ENCODE data around the gene GRK5. TPM values are rescaled to one million over a fixed set of nuclear protein-coding genes. Genes with fewer than 3 reads are reported as not detected.
A peak's percentile ranks its signal among the peaks of the same experiment; 100 is the strongest.

Gene GRK5
- total RNA-seq, 1 donor from 2014 or later: 21.3 TPM

DNA sequence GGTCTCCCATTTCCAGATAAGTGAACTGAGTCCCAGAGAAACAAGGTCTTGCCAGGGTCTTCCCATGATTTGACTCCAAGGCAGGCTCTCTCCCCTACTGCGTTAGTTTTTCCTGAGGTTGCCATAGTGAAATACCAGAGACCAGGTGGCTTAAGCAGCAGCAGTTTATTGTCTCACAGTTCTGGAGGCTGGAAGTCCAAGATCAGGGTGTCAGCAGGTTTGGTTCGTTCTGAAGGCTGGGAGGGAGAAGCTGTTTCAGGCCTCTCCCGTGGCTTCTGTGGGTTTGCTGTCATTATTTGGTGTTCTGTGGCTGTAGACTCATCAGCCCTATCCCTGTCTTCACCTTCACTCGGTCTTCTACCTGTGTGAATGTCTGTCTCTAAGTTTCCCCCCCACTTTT is 129.9 kb downstream of the GRK5 start:
- ATAC-seq (ENCODE audit: low read depth) (no peak), DNase-seq (no peak)
- Mint-ChIP-seq H3K9me3 (no peaks in the 10 kb centered on the region), H3K27me3 (no peaks in the 10 kb centered on the region), H3K27ac (no peak overlapping the region), H3K4me3 (no peak overlapping the region), H3K4me1 (peaks cover 16% of the 10 kb centered on the region), H3K36me3 (ENCODE audit: low read depth) (peaks cover 51% of the 10 kb centered on the region)
- no peak for TF ChIP-seq CTCF (IDR thresholded peaks at IDR 0.05)
- ChIA-PET POLR2A (no interaction called here), CTCF (no interaction called here)
- intact Hi-C loops (cut with micrococcal nuclease): no loop called here

- CTCF ChIA-PET: no interaction called here
- Mint-ChIP-seq H3K27ac (no peak overlapping the region), H3K9me3 (no peaks in the 10 kb centered on the region), H3K36me3 (ENCODE audit: low read depth) (peaks cover 49% of the 10 kb centered on the region), H3K27me3 (no peaks in the 10 kb centered on the region), H3K4me3 (no peak overlapping the region), H3K4me1 (peaks cover 12% of the 10 kb centered on the region)
- POLR2A ChIA-PET: no interaction called here
- no peak for DNase-seq
- ATAC-seq (ENCODE audit: low read depth): no peak
- intact Hi-C loops (cut with micrococcal nuclease): no loop called here
- no peak for TF ChIP-seq CTCF (IDR thresholded peaks at IDR 0.05)
Measured at GRCh38 chr10:119337796-119338432, 130.5 kb downstream of the GRK5 start.

DNA sequence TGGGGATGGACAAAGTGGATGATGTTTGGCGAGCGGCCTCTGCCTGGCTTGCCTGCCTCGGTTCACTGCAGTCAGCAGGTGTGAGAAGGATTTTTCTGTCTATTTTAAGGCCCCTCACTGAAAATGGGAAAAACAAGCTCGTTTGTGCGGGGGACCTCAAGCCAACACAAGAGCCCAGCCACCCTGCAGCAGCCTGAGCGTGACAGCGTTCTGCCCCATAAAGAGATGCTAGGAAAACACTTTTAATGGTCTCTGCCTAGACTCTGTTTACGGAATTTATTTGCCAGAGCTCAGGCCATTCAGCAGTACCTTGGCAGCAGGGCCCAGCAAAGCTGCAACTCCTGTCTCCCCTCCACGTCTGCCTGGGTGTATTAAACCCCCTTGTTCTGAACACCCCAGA is 131.7 kb downstream of the GRK5 start:
- no peak for DNase-seq
- Mint-ChIP-seq H3K4me3 (no peak overlapping the region), H3K9me3 (no peaks in the 10 kb centered on the region), H3K36me3 (ENCODE audit: low read depth) (peaks cover 49% of the 10 kb centered on the region), H3K27ac (no peak overlapping the region), H3K4me1 (peaks cover 16% of the 10 kb centered on the region), H3K27me3 (no peaks in the 10 kb centered on the region)
- no peak for TF ChIP-seq CTCF (IDR thresholded peaks at IDR 0.05)
- ChIA-PET CTCF (interaction anchor here (0.9 to 1.4 kb wide), 2 partner anchors 32 to 132 kb away, joined by 3 to 4 read pairs; partner anchors contain the start of gene GRK5), POLR2A (no interaction called here)
- ATAC-seq (ENCODE audit: low read depth): no peak
- intact Hi-C loops (cut with micrococcal nuclease): no loop called here

- ATAC-seq (ENCODE audit: low read depth): no peak
- intact Hi-C loops (cut with micrococcal nuclease): no loop called here
- no peak for DNase-seq
- Mint-ChIP-seq H3K9me3 (no peaks in the 10 kb centered on the region), H3K27me3 (no peaks in the 10 kb centered on the region), H3K36me3 (ENCODE audit: low read depth) (peaks cover 50% of the 10 kb centered on the region), H3K27ac (no peak overlapping the region), H3K4me1 (peaks cover 24% of the 10 kb centered on the region), H3K4me3 (no peak overlapping the region)
- no peak for TF ChIP-seq CTCF (IDR thresholded peaks at IDR 0.05)
- CTCF ChIA-PET: interaction anchor here (0.5 kb wide), 1 partner anchor 138 kb away, joined by 3 read pairs; no protein-coding TSS in a partner anchor
- POLR2A ChIA-PET: no interaction called here
Measured at GRCh38 chr10:119340893-119341458, 133.6 kb downstream of the GRK5 start.

DNA sequence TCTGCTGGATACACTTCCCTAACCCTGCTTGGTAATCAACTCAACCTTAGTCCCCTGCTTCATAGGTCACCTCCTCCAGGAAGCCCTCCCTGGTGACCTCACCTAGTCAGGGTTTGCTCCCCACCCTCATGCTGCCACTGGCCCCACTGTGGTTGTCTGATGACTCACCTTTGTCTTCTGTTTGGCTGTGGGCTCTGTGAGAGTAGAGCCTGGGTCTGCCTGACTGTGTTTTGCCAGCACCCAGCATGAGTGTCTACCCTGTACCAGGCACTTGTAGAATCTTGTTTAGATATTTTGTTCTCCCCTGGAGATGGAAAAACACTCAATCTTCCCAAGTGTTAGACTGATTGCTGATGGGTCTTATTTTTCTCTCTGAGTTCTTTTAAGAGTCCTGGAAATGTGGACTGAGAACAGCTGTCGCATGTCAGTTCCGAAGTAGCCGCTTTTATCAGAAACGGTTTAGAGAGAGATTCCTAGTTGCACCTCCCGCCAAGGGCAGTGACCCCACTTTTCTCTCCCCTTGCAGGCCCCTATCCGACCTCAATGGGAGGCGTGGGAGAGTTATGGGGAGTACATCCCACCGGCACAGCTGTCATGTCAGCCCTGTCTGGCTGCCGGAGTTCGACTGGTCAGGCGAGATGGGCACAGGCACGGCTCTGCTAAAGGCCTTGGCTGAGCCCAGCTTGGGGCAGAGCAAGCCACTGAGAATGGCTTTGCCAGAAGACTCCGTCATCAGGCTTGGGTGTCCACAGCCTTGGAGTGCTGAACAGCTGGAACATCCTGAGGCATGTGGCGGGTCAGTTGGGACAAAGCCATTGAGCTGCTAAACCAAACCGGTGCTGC is 134.3 kb downstream of the GRK5 start:
- H3K27ac Mint-ChIP-seq: no peak overlapping the region
- CTCF ChIA-PET: interaction anchor here (0.5 kb wide), 1 partner anchor 137 kb away, joined by 3 read pairs; no protein-coding TSS in a partner anchor
- H3K4me3 Mint-ChIP-seq: no peak overlapping the region
- peaks cover 45% of the 10 kb centered on the region for H3K36me3 Mint-ChIP-seq (ENCODE audit: low read depth)
- ATAC-seq (ENCODE audit: low read depth): peak; percentile 81
- POLR2A ChIA-PET: no interaction called here
- H3K4me1 Mint-ChIP-seq: peaks cover 24% of the 10 kb centered on the region
- intact Hi-C loops (cut with micrococcal nuclease): no loop called here
- H3K9me3 Mint-ChIP-seq: no peaks in the 10 kb centered on the region
- no peaks in the 10 kb centered on the region for H3K27me3 Mint-ChIP-seq
- no peak for DNase-seq
- no peak for TF ChIP-seq CTCF (IDR thresholded peaks at IDR 0.05)

Data from activated B cell treated with CpG ODN at 0.5 μM for 24 hours (primary cell).